RWPE2 (cell line): ENCODE results near the gene ARL10.

Source experiments
- ATAC-seq: fragments of 200-7000 bp; cut with Tn5 transposase; 3 replicates; pipeline ENCODE4 v1.9.1; 2021; ENCODE audit warnings: low read depth
- DNase-seq: peaks from one replicate; pipeline ENCODE4 v3.0.0-alpha.2; 2020; ENCODE audit warnings: low spot score
- H3K27ac ChIP-seq: fragments of 450-650 bp; 2 replicates; pipeline ENCODE4 v1.5.1; 2017; ENCODE audit warnings: mild to moderate bottlenecking; ENCODE audit not compliant: poor library complexity, severe bottlenecking
- H3K27me3 ChIP-seq: fragments of 250-450 bp; sonication (Bioruptor Pico); 2 replicates; pipeline ENCODE4 v1.5.1; 2021; ENCODE audit warnings: mild to moderate bottlenecking, moderate library complexity; ENCODE audit not compliant: insufficient read depth, poor library complexity, severe bottlenecking
- H3K36me3 ChIP-seq: fragments of 250-450 bp; sonication (Bioruptor Pico); 2 replicates; pipeline ENCODE4 v1.5.1; 2020; ENCODE audit warnings: low read depth, mild to moderate bottlenecking, moderate library complexity
- H3K4me1 ChIP-seq: fragments of 250-450 bp; sonication (Bioruptor Pico); 2 replicates; pipeline ENCODE4 v1.5.1; 2021; ENCODE audit warnings: mild to moderate bottlenecking, moderate library complexity; ENCODE audit not compliant: insufficient read depth, poor library complexity, severe bottlenecking
- H3K4me3 ChIP-seq: fragments of 250-450 bp; sonication (Bioruptor Pico); 2 replicates; pipeline ENCODE4 v1.5.1; 2021; ENCODE audit warnings: mild to moderate bottlenecking, moderate library complexity; ENCODE audit not compliant: severe bottlenecking
- H3K9me3 ChIP-seq: fragments of 250-450 bp; sonication (Bioruptor Pico); 2 replicates; pipeline ENCODE4 v1.5.1; 2021; ENCODE audit warnings: mild to moderate bottlenecking, moderate library complexity; ENCODE audit not compliant: severe bottlenecking
- TF ChIP-seq, protein P1 (sequence below): fragments of 450-650 bp; IDR thresholded peaks from one replicate; pipeline ENCODE4 v1.5.1; 2017; ENCODE audit warnings: mild to moderate bottlenecking, moderate library complexity; ENCODE audit not compliant: poor library complexity, severe bottlenecking

Gene ARL10

DNA sequence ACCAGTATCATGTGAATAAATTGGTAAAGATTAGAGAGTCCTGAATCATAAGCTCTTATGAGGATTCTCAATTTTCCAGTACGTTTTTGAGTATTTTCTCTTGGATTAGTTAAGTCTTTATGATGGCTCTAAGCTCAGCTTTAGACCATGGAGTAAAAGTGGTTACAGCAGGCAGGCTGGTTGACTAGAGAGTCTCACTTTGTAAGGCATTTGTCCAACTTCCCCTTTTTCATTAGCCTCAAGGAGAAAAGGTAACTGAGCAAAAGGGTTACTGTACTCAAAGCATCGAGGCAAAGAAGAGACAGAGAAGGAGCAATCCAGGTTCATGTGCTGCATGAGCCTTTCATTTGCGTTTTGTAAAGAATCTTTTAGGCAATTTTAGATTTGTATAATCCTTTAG is 14.6 kb downstream of the ARL10 start:
- Histone ChIP-seq H3K27ac (no peak overlapping the region), H3K4me3 (no peak overlapping the region), H3K4me1 (no peaks in the 10 kb centered on the region), H3K36me3 (peaks cover 36% of the 10 kb centered on the region), H3K9me3 (no peaks in the 10 kb centered on the region), H3K27me3 (no peaks in the 10 kb centered on the region)
- DNase-seq (no peak), ATAC-seq (no peak)
- TF ChIP-seq, protein P1, sequence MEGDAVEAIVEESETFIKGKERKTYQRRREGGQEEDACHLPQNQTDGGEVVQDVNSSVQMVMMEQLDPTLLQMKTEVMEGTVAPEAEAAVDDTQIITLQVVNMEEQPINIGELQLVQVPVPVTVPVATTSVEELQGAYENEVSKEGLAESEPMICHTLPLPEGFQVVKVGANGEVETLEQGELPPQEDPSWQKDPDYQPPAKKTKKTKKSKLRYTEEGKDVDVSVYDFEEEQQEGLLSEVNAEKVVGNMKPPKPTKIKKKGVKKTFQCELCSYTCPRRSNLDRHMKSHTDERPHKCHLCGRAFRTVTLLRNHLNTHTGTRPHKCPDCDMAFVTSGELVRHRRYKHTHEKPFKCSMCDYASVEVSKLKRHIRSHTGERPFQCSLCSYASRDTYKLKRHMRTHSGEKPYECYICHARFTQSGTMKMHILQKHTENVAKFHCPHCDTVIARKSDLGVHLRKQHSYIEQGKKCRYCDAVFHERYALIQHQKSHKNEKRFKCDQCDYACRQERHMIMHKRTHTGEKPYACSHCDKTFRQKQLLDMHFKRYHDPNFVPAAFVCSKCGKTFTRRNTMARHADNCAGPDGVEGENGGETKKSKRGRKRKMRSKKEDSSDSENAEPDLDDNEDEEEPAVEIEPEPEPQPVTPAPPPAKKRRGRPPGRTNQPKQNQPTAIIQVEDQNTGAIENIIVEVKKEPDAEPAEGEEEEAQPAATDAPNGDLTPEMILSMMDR, result no peak

DNA sequence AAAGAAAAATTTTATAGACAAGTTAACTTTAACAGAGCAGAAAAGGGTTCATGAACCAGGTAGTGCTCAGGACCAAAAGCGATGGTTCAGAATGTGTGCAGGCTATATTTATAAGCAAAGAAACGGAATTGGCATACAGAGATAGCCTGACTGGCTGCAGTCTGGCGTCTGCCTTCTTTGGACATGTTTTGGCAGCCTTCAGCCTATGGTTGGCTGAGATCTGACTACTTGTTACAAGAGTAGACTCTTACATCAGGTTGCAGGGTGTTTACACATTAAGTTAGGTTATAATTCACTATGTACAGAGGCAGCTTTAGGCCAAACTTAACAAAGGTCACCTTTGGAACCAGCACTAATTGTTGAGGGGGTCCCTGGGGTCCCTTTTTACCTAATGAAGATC is 16.1 kb downstream of the ARL10 start:
- Histone ChIP-seq H3K36me3 (peaks cover 51% of the 10 kb centered on the region), H3K4me3 (no peak overlapping the region)
- no peak for ATAC-seq

DNA sequence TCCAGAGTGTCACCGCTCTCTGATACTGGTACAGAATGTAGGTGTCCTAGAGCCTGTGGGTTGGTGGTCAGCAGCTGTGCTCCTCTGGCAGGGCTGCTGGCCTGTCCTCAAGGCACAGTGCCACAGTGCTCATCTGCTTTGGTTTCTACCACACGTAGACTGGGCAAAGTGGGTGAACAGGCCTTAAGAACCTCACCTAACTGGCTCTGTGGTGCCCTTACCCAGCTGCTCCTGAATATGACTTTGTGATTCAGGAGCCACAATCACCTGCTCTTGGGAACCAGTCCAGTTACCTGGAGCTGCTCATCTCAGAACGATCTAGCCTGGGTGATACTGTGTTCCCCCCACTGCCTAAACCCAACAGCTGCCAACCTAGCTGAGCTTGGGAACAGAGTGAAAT is 16.7 kb downstream of the ARL10 start:
- ATAC-seq (no peak), DNase-seq (no peak)
- Histone ChIP-seq H3K36me3 (peaks cover 57% of the 10 kb centered on the region), H3K4me3 (no peak overlapping the region), H3K9me3 (no peaks in the 10 kb centered on the region), H3K4me1 (no peaks in the 10 kb centered on the region), H3K27ac (no peak overlapping the region), H3K27me3 (no peaks in the 10 kb centered on the region)
- TF ChIP-seq, protein P1, result no peak

More for the DNA sequence above, 16.1 kb downstream of the ARL10 start:
- Histone ChIP-seq H3K9me3 (no peaks in the 10 kb centered on the region), H3K4me1 (no peaks in the 10 kb centered on the region), H3K27ac (no peak overlapping the region), H3K27me3 (no peaks in the 10 kb centered on the region)
- no peak for DNase-seq
- TF ChIP-seq, protein P1, result no peak

DNA sequence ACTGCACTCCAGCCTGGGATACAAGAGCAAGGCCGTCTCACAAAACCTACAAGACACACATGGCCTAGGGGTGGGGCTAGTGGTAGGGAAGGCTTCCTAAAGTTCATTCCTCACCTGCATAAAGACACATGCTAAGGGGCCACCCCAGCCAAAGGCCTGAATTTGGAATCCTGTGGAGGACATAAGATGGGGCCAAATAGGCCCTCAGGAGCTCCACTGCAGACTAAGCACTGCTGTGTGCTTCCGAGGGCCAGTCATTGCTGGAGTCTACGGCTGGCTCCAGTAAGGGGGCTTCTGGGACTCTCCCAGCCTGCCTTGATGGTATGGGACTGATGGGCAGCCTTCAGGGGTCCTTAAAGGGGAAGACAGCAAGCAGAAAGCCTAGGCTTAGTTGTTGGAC is 17.4 kb downstream of the ARL10 start:
- Histone ChIP-seq H3K4me3 (no peak overlapping the region), H3K9me3 (no peaks in the 10 kb centered on the region), H3K4me1 (peaks cover 6% of the 10 kb centered on the region), H3K27ac (no peak overlapping the region), H3K36me3 (peaks cover 64% of the 10 kb centered on the region), H3K27me3 (no peaks in the 10 kb centered on the region)
- DNase-seq, result no peak
- ATAC-seq, result peak; percentile 4; the same call in 2 of the 3 replicates
- TF ChIP-seq, protein P1, result no peak

DNA sequence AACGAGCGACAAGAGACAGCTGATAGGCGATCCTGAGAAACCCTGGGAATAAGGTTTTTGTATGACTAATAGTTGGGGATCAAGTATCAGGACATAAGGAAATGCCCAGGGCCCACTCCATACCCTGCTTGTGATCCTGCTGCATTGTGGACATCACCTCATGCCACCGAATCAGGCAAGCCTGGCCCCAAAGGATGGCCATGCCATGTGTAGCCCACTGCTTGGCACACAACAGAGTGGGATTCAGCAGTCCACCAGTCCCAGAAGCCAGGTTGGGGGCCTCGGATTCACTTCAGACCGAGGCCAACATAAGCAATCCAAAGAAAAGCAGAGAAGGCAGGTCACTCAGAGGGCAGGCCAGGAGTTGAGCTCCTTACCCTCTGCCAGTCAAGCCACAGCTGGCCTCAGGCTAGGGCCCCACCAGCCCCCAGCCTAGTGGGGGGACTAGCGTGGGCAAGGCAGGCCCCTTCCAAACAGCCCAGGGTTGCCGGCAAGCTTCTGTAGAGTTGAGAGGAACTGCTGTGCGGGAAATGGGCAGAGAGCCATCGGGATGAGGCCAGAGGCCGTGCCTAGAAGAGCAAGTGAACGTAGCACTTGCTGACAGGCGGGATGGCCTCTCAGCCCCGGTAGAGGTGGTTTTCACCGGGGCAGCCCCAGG is 18.1 kb downstream of the ARL10 start:
- no peak overlapping the region for H3K27ac ChIP-seq
- no peak overlapping the region for H3K4me3 ChIP-seq
- peaks cover 6% of the 10 kb centered on the region for H3K4me1 ChIP-seq
- DNase-seq (no peak), ATAC-seq (peak; percentile 2; the same call in 1 of the 3 replicates)
- TF ChIP-seq, protein P1, result no peak
- no peaks in the 10 kb centered on the region for H3K9me3 ChIP-seq
- H3K36me3 ChIP-seq, result peaks cover 65% of the 10 kb centered on the region
- no peaks in the 10 kb centered on the region for H3K27me3 ChIP-seq
